Tibial nerve (tissue), 4 donors: ENCODE results near the gene XRCC4.

Source experiments
- CTCF ChIP-seq, 5 experiments: fragments of 200-600 bp in 3 of 5; fragments of 450-650 bp in 2 of 5; sonication (generic) in 3 of 5; IDR thresholded peaks; one replicate each; pipeline ENCODE4 v1.5.1; 2016 to 2019; ENCODE audit warnings: antibody characterized with exemption in 5 of 5, mild to moderate bottlenecking in 3 of 5, moderate library complexity in 2 of 5
- EP300 ChIP-seq, 2 donors: sonication (generic); formaldehyde crosslinking; IDR thresholded peaks; one replicate each; pipeline ENCODE4 v1.6.1; 2017; ENCODE audit warnings: antibody characterized with exemption in 2 of 2, mild to moderate bottlenecking in 1 of 2
- POLR2A ChIP-seq, 2 donors: fragments of 450-650 bp; IDR thresholded peaks; one replicate each; pipeline ENCODE4 v1.6.1; 2017; ENCODE audit warnings: antibody characterized with exemption in 2 of 2, mild to moderate bottlenecking in 2 of 2, moderate library complexity in 2 of 2

GRCh38 chr5:83362526-83362925 lies 285.2 kb downstream of the XRCC4 start:
- TF ChIP-seq EP300 (IDR thresholded peaks at IDR 0.05), result no peak
- TF ChIP-seq CTCF (IDR thresholded peaks at IDR 0.05), result no peak
- TF ChIP-seq POLR2A (IDR thresholded peaks at IDR 0.05), result no peak
